Calu3 (cell line): ENCODE results near the gene BHLHE40. TPM values are rescaled to one million over a fixed set of nuclear protein-coding genes. Genes with fewer than 3 reads are reported as not detected.
"Not testable (repeated sequence)": the region's sequence is repeated elsewhere in the genome, so short reads cannot be mapped to it uniquely, and the experiment has no call there.

Experiments used
- BruUV-seq: library from RNA; stranded (reverse); fragments of 400-500 nt; replicated peaks from 2 replicates; lab custom pipeline; 2021; lab: Mats Ljungman, UMichigan
- CTCF ChIA-PET: fragments of 300-600 bp; sonication (Branson Sonifier 250); formaldehyde crosslinking; loops from one replicate; lab custom pipeline; 2022; ENCODE audit warnings: antibody characterized with exemption; lab: Charles Lee
- DNase-seq: peaks from one replicate; pipeline ENCODE4 v3.0.0; 2022
- H3K27ac Mint-ChIP-seq: one replicate; pipeline ENCODE4 v1.8.0; 2022; ENCODE audit warnings: mixed read lengths; ENCODE audit not compliant: unreplicated experiment
- H3K27me3 Mint-ChIP-seq: one replicate; pipeline ENCODE4 v1.8.0; 2022; ENCODE audit warnings: mixed read lengths; ENCODE audit not compliant: unreplicated experiment
- H3K36me3 Mint-ChIP-seq: one replicate; pipeline ENCODE4 v1.8.0; 2022; ENCODE audit warnings: mild to moderate bottlenecking, moderate library complexity, mixed read lengths; ENCODE audit not compliant: insufficient read depth, unreplicated experiment
- H3K4me1 Mint-ChIP-seq: one replicate; pipeline ENCODE4 v1.8.0; 2022; ENCODE audit warnings: mild to moderate bottlenecking, low read depth, mixed read lengths; ENCODE audit not compliant: unreplicated experiment
- H3K4me3 Mint-ChIP-seq: one replicate; pipeline ENCODE4 v1.8.0; 2022; ENCODE audit warnings: mild to moderate bottlenecking, low read depth, moderate library complexity, mixed read lengths; ENCODE audit not compliant: unreplicated experiment
- H3K9me3 Mint-ChIP-seq: one replicate; pipeline ENCODE4 v1.8.0; 2022; ENCODE audit warnings: low read depth, mixed read lengths; ENCODE audit not compliant: unreplicated experiment
- CTCF ChIP-seq: fragments of 200-600 bp; IDR thresholded peaks from one replicate; pipeline ENCODE4 v1.8.0; 2022; ENCODE audit warnings: antibody characterized with exemption; ENCODE audit not compliant: unreplicated experiment
- intact Hi-C: fragments of 100-400 bp; cut with micrococcal nuclease; formaldehyde crosslinking; loops from one replicate; pipeline ENCODE4 v1.10.0; 2022; ENCODE audit not compliant: unreplicated experiment
- total RNA-seq: library from RNA; stranded (reverse); gene quantifications from 2 replicates; pipeline ENCODE4 v1.2.3, GENCODE V29; 2022

BHLHE40 gene
- total RNA-seq, 1 experiment from 2014 or later, result 71.9 TPM

- Mint-ChIP-seq H3K4me1 (no peaks in the 10 kb centered on the region), H3K36me3 (no peaks in the 10 kb centered on the region), H3K27me3 (no peaks in the 10 kb centered on the region), H3K9me3 (peaks cover 4% of the 10 kb centered on the region), H3K4me3 (no peak overlapping the region), H3K27ac (no peak overlapping the region)
- intact Hi-C loops, result no loop called here
- DNase-seq, result no peak
- CTCF ChIA-PET, result interaction anchor here (0.7 kb wide), 1 partner anchor 646 kb away, joined by 3 read pairs; no protein-coding TSS in a partner anchor
- no TSS peak for BruUV-seq
- TF ChIP-seq CTCF, result no peak
Observed at GRCh38 chr3:4957978-4958377, 21.3 kb upstream of the BHLHE40 start.

GRCh38 chr3:4959180-4959579 lies 20.1 kb upstream of the BHLHE40 start:
- intact Hi-C loops, result no loop called here
- no peaks in the 10 kb centered on the region for H3K27me3 Mint-ChIP-seq
- TF ChIP-seq CTCF, result no peak
- H3K4me3 Mint-ChIP-seq, result no peak overlapping the region
- no peak for DNase-seq
- no peak overlapping the region for H3K27ac Mint-ChIP-seq
- H3K36me3 Mint-ChIP-seq, result no peaks in the 10 kb centered on the region
- H3K9me3 Mint-ChIP-seq, result peaks cover 4% of the 10 kb centered on the region
- CTCF ChIA-PET, result no interaction called here
- no peaks in the 10 kb centered on the region for H3K4me1 Mint-ChIP-seq
- no TSS peak for BruUV-seq

- BruUV-seq, CTCF ChIA-PET, H3K4me1 Mint-ChIP-seq, intact Hi-C loops, H3K27ac Mint-ChIP-seq, H3K36me3 Mint-ChIP-seq, DNase-seq, H3K4me3 Mint-ChIP-seq, H3K9me3 Mint-ChIP-seq, H3K27me3 Mint-ChIP-seq: not testable (repeated sequence)
Observed at GRCh38 chr3:4961865-4962264, 17.4 kb upstream of the BHLHE40 start.

- no peak for TF ChIP-seq CTCF
- no peak overlapping the region for H3K27ac Mint-ChIP-seq
- H3K36me3 Mint-ChIP-seq, result no peaks in the 10 kb centered on the region
- no peaks in the 10 kb centered on the region for H3K27me3 Mint-ChIP-seq
- no peaks in the 10 kb centered on the region for H3K4me1 Mint-ChIP-seq
- CTCF ChIA-PET, result no interaction called here
- no peak for DNase-seq
- no peak overlapping the region for H3K4me3 Mint-ChIP-seq
- intact Hi-C loops, result no loop called here
- BruUV-seq, result no TSS peak
- H3K9me3 Mint-ChIP-seq, result peaks cover 10% of the 10 kb centered on the region
Observed at GRCh38 chr3:4963669-4964570, 15.3 kb upstream of the BHLHE40 start.

GRCh38 chr3:4966006-4966405 lies 13.2 kb upstream of the BHLHE40 start:
- H3K36me3 Mint-ChIP-seq, intact Hi-C loops, DNase-seq, H3K27me3 Mint-ChIP-seq, CTCF ChIA-PET, H3K9me3 Mint-ChIP-seq, H3K4me1 Mint-ChIP-seq, H3K4me3 Mint-ChIP-seq, H3K27ac Mint-ChIP-seq, BruUV-seq: not testable (repeated sequence)

- H3K27me3 Mint-ChIP-seq, H3K4me1 Mint-ChIP-seq, H3K36me3 Mint-ChIP-seq, CTCF ChIA-PET, intact Hi-C loops, DNase-seq, BruUV-seq, H3K4me3 Mint-ChIP-seq, H3K27ac Mint-ChIP-seq, H3K9me3 Mint-ChIP-seq: not testable (repeated sequence)
Observed at GRCh38 chr3:4967683-4968082, 11.6 kb upstream of the BHLHE40 start.

GRCh38 chr3:4971437-4971836 lies 7.8 kb upstream of the BHLHE40 start:
- intact Hi-C loops, H3K27ac Mint-ChIP-seq, H3K4me3 Mint-ChIP-seq, H3K27me3 Mint-ChIP-seq, H3K36me3 Mint-ChIP-seq, H3K4me1 Mint-ChIP-seq, BruUV-seq, H3K9me3 Mint-ChIP-seq, CTCF ChIA-PET, DNase-seq: not testable (repeated sequence)
